Ovary (tissue), 3 donors: Measurements from ENCODE around the gene GOLGA7B.

Experiments used
- CTCF ChIP-seq, 3 donors: fragments of 450-650 bp in 2 of 3; fragments of 200-600 bp in 1 of 3; IDR thresholded peaks; one replicate each; pipeline versions ENCODE4 v1.5.1 to v1.8.0; 2016 to 2022; ENCODE audit warnings: antibody characterized with exemption in 3 of 3, mild to moderate bottlenecking in 1 of 3
- EP300 ChIP-seq: sonication (generic); formaldehyde crosslinking; IDR thresholded peaks from one replicate; pipeline ENCODE4 v1.6.1; 2017; ENCODE audit warnings: antibody characterized with exemption
- POLR2A ChIP-seq: fragments of 450-650 bp; IDR thresholded peaks from one replicate; pipeline ENCODE4 v1.6.1; 2017; ENCODE audit warnings: antibody characterized with exemption, mild to moderate bottlenecking, moderate library complexity
- donor health status: DM: no; HTN: no; CAD: no.

GRCh38 chr10:97823734-97824133 is 25.9 kb upstream of the GOLGA7B start:
- TF ChIP-seq CTCF (IDR thresholded peaks at IDR 0.05) (no peak), POLR2A (no peak), EP300 (no peak)
